ENCODE data around the gene CLEC2L. TPM values are rescaled to one million over a fixed set of nuclear protein-coding genes. Genes with fewer than 3 reads are reported as not detected.
A peak's percentile ranks its signal among the peaks of the same experiment; 100 is the strongest.

The CLEC2L gene
- total RNA-seq, 1 donor from 2014 or later = 0.15 TPM

DNA sequence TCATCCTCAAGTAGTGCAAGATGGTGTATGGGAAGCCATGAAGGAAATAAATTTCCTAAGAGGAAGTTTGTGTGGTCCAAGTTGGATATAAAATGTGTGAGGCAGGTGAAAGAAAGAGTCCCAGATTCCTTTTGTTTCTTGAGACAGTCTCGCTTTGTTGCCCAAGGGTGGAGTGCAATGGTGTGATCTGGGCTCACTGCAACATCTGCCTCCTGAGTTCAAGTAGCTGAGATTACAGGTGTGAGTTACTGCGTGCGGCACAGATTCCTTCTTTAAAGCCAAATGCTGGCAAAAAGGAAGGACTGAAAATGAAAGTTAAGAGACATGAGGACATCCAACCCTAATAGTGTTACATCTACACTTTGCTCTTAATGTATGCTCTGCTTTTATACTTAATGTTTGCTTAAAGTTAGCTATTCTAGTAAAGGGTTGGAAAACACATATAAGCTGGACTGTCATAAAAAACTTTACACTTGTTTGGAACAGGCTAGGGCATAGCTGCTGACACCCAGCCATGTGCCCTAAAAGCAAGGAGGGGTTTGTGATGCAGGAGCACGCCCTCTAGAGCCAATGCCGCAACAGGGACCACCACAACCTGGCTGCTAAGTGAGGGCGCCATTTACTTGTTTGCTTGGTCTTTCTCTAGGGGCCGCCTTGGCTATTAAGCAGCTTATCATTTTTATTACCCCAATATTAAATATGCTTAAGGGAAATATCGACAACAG is 34.5 kb downstream of the CLEC2L start:
- Histone ChIP-seq H3K9ac (no peak overlapping the region), H3K9me3 (ENCODE audit: low read depth) (no peaks in the 10 kb centered on the region), H3K27me3 (no peaks in the 10 kb centered on the region), H3K4me3 (no peak overlapping the region), H3K4me2 (no peak overlapping the region), H3K27ac (no peak overlapping the region), H3K79me2 (ENCODE audit: low read depth) (no peaks in the 10 kb centered on the region), H2AFZ (replicated peaks) (no peak overlapping the region), H3F3A (ENCODE audit: low read depth) (no peaks in the 10 kb centered on the region), H3K36me3 (no peaks in the 10 kb centered on the region), H3K4me1 (no peaks in the 10 kb centered on the region), H4K20me1 (ENCODE audit: low read depth) (no peaks in the 10 kb centered on the region)
- TF ChIP-seq, protein P1, sequence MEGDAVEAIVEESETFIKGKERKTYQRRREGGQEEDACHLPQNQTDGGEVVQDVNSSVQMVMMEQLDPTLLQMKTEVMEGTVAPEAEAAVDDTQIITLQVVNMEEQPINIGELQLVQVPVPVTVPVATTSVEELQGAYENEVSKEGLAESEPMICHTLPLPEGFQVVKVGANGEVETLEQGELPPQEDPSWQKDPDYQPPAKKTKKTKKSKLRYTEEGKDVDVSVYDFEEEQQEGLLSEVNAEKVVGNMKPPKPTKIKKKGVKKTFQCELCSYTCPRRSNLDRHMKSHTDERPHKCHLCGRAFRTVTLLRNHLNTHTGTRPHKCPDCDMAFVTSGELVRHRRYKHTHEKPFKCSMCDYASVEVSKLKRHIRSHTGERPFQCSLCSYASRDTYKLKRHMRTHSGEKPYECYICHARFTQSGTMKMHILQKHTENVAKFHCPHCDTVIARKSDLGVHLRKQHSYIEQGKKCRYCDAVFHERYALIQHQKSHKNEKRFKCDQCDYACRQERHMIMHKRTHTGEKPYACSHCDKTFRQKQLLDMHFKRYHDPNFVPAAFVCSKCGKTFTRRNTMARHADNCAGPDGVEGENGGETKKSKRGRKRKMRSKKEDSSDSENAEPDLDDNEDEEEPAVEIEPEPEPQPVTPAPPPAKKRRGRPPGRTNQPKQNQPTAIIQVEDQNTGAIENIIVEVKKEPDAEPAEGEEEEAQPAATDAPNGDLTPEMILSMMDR (IDR thresholded peaks at IDR 0.05) = peak; percentile 42
- TF ChIP-seq EZH2phosphoT487 (IDR thresholded peaks at IDR 0.05) (no peak), EZH2 (IDR thresholded peaks at IDR 0.05) (no peak)
- Mint-ChIP-seq H3K27me3 (ENCODE audit: insufficient read depth, low read depth) (peaks cover 2% of the 10 kb centered on the region), H3K27ac (no peak overlapping the region), H3K4me3 (no peak overlapping the region), H3K9me3 (peaks cover 8% of the 10 kb centered on the region), H3K36me3 (peaks cover 7% of the 10 kb centered on the region), H3K4me1 (no peaks in the 10 kb centered on the region)
- peak; percentile 26 for DNase-seq (ENCODE audit: low spot score)

DNA sequence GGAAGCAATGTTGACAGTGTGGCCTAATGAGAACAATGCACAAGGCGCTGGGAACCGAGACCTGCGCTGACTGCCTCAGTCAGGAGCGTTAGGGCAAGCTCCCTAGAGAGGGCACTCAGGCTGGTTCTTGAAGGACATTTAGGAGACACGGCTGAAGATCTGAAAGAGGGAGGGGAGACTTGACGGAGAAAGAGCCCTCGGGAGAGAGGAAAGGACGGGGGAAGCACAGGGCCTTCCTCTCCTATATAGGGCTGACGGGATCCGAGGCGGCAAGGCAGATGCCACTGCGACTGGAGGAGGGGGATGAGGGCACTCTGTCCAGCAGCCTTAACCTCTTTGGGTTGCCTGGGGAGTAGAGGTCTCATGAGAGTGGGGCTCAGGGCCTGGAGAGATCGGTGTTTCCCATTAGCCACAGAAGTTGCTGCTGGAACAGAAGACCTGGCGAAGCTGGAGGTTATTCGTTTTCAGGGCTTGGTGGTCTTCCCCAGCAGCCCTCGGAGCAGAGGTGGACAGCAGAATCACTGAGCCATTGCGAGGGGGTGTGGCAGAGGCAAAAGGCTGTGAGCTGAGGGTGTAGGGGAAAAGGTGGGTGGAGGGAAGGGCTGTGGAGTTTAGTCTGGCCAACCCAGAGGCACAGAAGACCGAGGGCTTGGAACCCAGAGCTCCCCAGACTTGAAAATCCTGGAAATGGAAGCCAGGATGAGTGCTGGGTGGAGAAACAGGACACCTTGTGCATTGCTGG is 36.0 kb downstream of the CLEC2L start:
- H3K4me1 ChIP-seq = no peaks in the 10 kb centered on the region
- no peaks in the 10 kb centered on the region for H3F3A ChIP-seq (ENCODE audit: low read depth)
- H3K27me3 Mint-ChIP-seq (ENCODE audit: insufficient read depth, low read depth) = peaks cover 2% of the 10 kb centered on the region
- H3K4me3 ChIP-seq = no peak overlapping the region
- H3K27me3 ChIP-seq = no peaks in the 10 kb centered on the region
- H2AFZ ChIP-seq (replicated peaks) = no peak overlapping the region
- no peaks in the 10 kb centered on the region for H3K4me1 Mint-ChIP-seq
- H3K9me3 Mint-ChIP-seq = peaks cover 8% of the 10 kb centered on the region
- H3K27ac ChIP-seq = no peak overlapping the region
- TF ChIP-seq, protein P1 (IDR thresholded peaks at IDR 0.05) = no peak
- TF ChIP-seq EZH2phosphoT487 (IDR thresholded peaks at IDR 0.05) (no peak), EZH2 (IDR thresholded peaks at IDR 0.05) (no peak)
- no peaks in the 10 kb centered on the region for H3K79me2 ChIP-seq (ENCODE audit: low read depth)
- H3K9ac ChIP-seq = no peak overlapping the region
- H4K20me1 ChIP-seq (ENCODE audit: low read depth) = no peaks in the 10 kb centered on the region
- no peaks in the 10 kb centered on the region for H3K36me3 ChIP-seq
- H3K27ac Mint-ChIP-seq = no peak overlapping the region
- DNase-seq (ENCODE audit: low spot score) = no peak
- H3K36me3 Mint-ChIP-seq = peaks cover 12% of the 10 kb centered on the region
- no peak overlapping the region for H3K4me2 ChIP-seq
- no peak overlapping the region for H3K4me3 Mint-ChIP-seq
- H3K9me3 ChIP-seq (ENCODE audit: low read depth) = no peaks in the 10 kb centered on the region

DNA sequence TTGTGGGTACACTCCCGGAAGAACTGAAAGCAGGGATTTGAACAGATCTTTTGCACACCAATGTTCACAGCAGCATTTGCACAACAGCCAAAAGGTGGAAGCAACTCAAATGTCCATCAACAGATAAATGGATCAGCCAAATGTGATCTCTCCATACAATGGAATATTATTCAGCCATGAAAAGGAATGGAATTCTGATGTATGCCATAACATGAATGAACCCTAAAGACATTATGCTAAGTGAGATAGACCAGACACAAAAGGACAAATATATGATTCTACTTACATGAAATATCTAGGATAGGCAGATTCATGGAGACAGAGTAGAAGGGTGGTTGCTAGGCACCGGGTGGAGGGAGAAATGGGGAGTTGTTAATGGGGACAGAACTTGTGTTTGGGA is 36.7 kb downstream of the CLEC2L start:
- no peak overlapping the region for H3K27ac Mint-ChIP-seq

More for the DNA sequence above, 36.7 kb downstream of the CLEC2L start:
- no peak overlapping the region for H3K4me3 ChIP-seq
- H3K9me3 ChIP-seq (ENCODE audit: low read depth) = no peaks in the 10 kb centered on the region
- H3K79me2 ChIP-seq (ENCODE audit: low read depth) = no peaks in the 10 kb centered on the region
- H3K36me3 ChIP-seq = no peaks in the 10 kb centered on the region
- no peaks in the 10 kb centered on the region for H4K20me1 ChIP-seq (ENCODE audit: low read depth)
- DNase-seq (ENCODE audit: low spot score) = no peak
- no peak overlapping the region for H3K27ac ChIP-seq
- H3F3A ChIP-seq (ENCODE audit: low read depth) = no peaks in the 10 kb centered on the region
- Mint-ChIP-seq H3K27me3 (ENCODE audit: insufficient read depth, low read depth) (peaks cover 2% of the 10 kb centered on the region), H3K4me3 (no peak overlapping the region), H3K4me1 (no peaks in the 10 kb centered on the region), H3K36me3 (peaks cover 12% of the 10 kb centered on the region), H3K9me3 (peaks cover 3% of the 10 kb centered on the region)
- TF ChIP-seq EZH2 (IDR thresholded peaks at IDR 0.05) (no peak), EZH2phosphoT487 (IDR thresholded peaks at IDR 0.05) (no peak)
- TF ChIP-seq, protein P1 (IDR thresholded peaks at IDR 0.05) = no peak
- no peaks in the 10 kb centered on the region for H3K27me3 ChIP-seq
- H3K4me1 ChIP-seq = no peaks in the 10 kb centered on the region
- H2AFZ ChIP-seq (replicated peaks) = no peak overlapping the region
- no peak overlapping the region for H3K9ac ChIP-seq
- H3K4me2 ChIP-seq = no peak overlapping the region
